COLO668 (cell line): ENCODE data around the gene TP53AIP1.
A peak's percentile ranks its signal among the peaks of the same experiment; 100 is the strongest.

ENCODE experiments used
- DNase-seq: peaks from one replicate; lab custom pipeline; 2025; ENCODE audit not compliant: unreplicated experiment; lab: John Stamatoyannopoulos, UW

Gene TP53AIP1

DNA sequence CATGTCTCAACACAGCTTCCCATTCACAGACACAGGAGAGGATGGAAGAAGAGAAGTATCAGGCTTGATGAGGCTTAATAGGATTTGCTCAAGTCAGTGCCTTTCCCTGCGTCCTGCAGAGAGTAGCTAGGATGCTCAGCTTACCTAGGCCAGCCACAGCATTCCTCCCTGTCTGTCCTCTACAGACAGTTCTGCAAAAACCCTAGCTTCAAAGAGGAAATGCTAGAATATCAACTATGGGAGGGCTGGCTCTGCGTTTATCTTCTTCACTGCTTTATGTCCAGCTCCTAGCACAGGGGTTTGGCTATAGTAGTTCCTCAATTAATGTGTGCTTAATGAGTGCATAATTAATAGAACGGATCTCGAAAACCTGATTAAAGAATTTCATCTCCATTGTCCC lies 35.1 kb downstream of the TP53AIP1 start:
- DNase-seq, result no peak

GRCh38 chr11:128906185-128907050 lies 36.3 kb downstream of the TP53AIP1 start:
- no peak for DNase-seq

- DNase-seq, result peak; percentile 64
Observed at GRCh38 chr11:128905345-128906184, 37.1 kb downstream of the TP53AIP1 start.

- DNase-seq, result peak; percentile 42
Observed at GRCh38 chr11:128904656-128905344, 37.9 kb downstream of the TP53AIP1 start.

GRCh38 chr11:128904303-128904655 lies 38.4 kb downstream of the TP53AIP1 start:
- no peak for DNase-seq

DNA sequence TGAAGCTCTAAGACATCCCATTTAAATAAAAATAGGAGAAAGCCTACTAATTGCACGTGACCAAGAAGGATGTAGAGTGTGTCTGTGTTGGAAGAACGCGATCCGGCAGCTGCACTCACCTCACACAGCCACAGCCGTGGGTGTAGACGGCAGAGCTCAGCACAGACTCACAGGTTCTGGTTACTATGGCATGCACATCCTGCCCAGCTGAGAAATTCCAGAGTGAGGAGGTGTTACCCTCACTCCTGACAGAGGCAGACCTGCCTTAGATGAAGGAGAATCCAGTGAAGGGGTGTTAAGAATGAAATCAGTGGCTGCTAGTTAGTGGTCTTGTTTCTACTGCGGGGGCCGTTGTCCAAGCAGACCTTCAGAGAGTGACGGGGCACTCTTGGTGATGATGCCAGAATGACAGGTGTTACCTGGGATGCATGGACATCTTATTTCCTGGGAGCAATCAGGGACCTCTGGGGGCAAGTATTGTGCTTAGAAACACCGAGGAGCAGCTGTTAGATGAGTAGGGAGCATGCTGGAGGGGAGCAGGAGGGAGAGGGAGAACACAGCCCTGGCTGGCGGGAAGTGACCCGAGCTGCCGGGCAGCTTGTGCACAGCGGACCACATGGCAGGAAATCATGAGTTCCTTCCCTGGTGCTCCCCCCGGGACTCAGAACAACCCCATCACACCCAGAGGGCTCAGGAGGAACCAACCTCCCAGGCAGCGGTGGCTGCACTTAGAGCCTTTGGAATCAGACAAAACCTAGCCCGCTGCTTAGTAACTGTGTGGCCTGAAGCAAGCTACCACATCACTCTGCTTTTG lies 39.2 kb downstream of the TP53AIP1 start:
- no peak for DNase-seq

DNA sequence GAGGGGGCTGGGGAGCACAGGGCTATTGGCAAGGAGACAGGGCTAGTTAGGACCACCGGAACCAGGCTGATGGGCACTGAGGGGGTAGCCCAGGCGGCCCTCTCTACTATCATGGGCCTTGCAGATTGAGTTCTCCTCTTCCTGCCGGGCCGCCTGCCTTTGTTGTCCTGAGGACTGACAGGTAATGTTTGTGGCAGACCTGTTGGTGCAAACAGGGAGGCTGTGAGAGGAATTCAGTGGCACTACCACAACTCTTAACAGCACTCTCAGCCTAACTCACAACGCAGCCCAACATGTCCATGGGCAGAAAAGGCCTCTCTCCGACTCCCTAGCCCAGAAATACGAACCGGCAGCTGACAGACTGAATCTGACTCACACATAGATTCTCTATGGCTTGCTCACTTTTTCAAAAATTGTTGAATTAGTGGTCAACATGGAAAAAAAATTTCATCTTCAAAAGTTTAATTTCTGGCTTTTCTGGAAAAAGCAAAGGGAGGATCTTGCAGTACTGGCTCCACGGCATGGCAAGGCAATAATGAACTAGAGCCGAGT lies 40.1 kb downstream of the TP53AIP1 start:
- DNase-seq, result no peak

- no peak for DNase-seq
Observed at GRCh38 chr11:128901653-128902514, 40.8 kb downstream of the TP53AIP1 start.

DNA sequence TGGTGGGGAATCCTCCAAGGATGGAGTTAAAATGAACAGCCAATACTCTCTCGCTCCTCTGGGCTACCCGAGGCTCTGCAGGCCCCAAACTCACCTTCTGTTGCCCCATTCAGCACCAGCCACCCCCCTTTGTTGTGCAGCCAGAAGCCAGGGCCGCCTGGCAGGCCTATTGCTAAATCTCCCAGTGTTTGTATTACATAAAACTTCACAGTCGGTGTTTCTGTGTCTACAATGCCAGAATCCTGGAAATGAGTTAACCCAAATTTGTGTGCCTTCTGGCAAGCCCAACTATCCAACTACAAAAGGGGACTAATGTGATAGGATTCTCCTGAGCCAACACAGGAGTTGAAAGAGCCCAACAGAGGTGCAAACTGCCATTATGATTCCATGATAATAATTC lies 42.2 kb downstream of the TP53AIP1 start:
- no peak for DNase-seq

DNA sequence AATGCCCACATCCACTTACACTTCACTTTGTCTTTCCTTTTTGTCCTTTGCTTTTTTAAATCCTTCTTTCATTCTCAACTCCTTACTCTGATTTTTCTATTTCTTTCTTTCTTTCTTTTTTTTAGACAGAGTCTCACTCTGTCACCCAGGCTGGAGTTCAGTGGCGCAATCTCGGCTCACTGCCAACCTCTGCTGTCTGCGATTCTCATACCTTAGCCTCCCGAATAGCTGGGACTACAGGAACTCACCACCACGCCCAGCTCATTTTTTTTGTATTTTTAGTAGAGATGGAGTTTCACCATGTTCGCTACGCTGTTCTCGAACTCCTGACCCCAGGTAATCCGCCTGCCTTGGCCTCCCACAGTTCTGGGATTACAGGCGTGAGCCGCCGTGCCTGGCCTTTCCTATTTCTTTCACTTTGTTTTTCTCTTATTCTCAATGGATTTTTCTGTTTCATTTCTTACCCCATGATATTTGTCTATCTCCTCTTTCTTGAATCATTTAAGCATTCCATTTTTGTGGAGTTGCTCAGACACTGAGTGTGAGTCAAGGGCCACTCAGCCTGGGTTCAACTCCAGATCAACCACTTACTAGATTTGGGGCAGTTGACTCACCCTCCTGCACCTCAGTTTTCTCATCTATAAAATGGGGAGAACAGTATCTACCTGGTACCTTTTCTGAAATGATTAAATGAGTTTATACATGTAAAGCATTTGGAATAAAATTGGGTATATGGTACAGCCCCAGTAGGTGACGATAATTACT lies 43.9 kb downstream of the TP53AIP1 start:
- DNase-seq, result no peak

- no peak for DNase-seq
Observed at GRCh38 chr11:128897826-128898225, 44.8 kb downstream of the TP53AIP1 start.

GRCh38 chr11:128896356-128896755 lies 46.3 kb downstream of the TP53AIP1 start:
- DNase-seq, result no peak

- no peak for DNase-seq
Observed at GRCh38 chr11:128895526-128895925, 47.1 kb downstream of the TP53AIP1 start.

DNA sequence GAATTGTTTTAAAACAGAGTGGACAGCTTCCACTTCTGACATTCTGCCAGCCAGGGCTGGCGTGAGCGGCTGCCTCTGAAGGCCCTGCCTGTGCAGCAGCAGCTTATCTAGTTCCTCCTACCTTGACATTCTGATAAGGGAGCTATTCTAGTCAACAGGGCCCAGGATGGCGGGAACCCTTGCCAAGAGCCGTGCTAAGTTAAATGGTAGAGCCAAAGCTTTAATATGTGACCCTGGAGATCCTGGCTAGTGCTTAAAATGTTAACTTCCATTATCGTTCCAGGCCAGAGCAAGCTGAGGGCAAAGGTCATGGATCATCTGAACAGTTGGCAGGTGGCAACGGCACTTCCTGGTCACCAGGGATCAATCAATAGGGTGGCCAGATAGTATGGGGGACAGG lies 48.0 kb downstream of the TP53AIP1 start:
- no peak for DNase-seq

GRCh38 chr11:128894286-128894681 lies 48.4 kb downstream of the TP53AIP1 start:
- no peak for DNase-seq

DNA sequence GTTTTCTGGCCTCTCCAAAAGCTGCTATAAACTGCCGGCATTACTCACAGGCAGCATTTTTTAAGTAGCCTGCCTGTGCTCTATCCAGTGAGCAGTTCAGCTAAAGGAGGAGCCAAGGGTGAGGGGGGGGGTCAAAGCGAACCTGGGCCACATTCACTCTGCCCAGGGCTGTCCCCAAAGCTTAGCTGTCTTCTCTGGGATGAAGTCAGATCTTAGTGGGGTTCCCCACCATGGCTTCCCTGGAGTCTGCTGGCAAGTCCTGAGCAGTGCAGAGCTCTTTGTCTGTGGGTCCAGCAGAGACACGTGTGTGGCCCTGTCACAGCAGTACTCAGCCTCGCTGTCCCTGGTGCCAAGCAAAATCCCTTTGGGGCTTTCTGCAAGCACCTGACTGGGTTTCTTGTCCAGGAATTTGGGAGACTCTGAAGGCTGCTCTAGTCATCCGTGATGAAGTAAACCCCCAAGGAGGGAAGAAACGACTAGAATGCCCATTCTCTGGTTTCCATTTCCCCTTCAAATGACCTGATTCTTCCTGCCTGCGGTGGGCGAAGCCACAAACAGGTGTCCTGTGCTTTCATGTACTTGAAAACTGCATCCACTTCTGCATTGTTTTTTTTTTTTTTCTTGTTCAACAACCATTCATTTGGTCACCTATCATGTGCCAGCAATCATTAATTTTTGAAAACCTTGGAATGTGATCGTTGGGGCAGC lies 48.9 kb downstream of the TP53AIP1 start:
- no peak for DNase-seq

DNA sequence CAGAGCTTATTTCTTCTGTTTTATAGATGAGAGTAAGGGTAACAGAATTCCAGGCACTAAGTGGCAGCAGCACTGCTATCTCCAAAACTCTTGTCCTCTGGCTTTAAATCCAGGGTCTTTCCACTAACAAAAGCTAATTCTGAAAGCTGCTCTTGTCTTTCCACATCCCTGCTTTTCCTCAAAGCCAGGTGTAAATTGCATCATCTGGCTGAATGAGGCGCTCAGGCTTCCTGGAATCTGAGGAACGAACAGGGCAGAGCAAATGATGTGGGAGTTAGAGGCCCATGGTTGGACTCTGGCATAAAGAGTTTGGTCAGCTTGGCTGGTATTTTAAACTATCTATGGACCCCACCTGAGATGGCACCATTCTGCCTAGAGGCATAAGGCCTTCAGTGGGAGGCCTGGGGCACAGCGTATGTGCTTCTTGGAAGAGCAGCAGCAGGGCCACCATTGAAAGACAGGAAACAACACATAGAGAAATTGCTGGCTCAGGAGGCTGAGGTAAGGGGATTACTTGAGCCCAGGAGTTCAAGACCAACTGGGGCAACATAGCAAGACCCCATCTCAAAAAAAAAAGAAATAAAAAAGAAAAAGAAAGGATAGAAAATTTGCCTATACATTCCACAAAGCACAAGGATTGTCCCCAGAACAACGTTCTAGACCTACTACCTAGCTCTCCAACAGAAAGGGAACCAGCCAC lies 49.7 kb downstream of the TP53AIP1 start:
- DNase-seq, result no peak
